Endothelial cell of hepatic sinusoid (primary cell): ENCODE data around the gene APOL1.
"Not testable (repeated sequence)": the region's sequence is repeated elsewhere in the genome, so short reads cannot be mapped to it uniquely, and the experiment has no call there.

ENCODE experiments used
- in situ Hi-C: cut with HindIII; loops from 2 replicates; pipeline ENCODE4 v1.10.0; 2017; ENCODE audit warnings: low sequenced_read_pairs

Gene APOL1

GRCh38 chr22:36290391-36291075 lies 37.6 kb downstream of the APOL1 start:
- in situ Hi-C loops: not testable (repeated sequence)

GRCh38 chr22:36291831-36292740 lies 39.2 kb downstream of the APOL1 start:
- in situ Hi-C loops: no loop called here

GRCh38 chr22:36292823-36293530 lies 40.0 kb downstream of the APOL1 start:
- in situ Hi-C loops: no loop called here

GRCh38 chr22:36293606-36294292 lies 40.8 kb downstream of the APOL1 start:
- in situ Hi-C loops: no loop called here

GRCh38 chr22:36294293-36294620 lies 41.3 kb downstream of the APOL1 start:
- in situ Hi-C loops: no loop called here

- in situ Hi-C loops: no loop called here
Measured at GRCh38 chr22:36294801-36295200, 41.9 kb downstream of the APOL1 start.

GRCh38 chr22:36295247-36295646 lies 42.3 kb downstream of the APOL1 start:
- in situ Hi-C loops: no loop called here

GRCh38 chr22:36296690-36297089 lies 43.8 kb downstream of the APOL1 start:
- in situ Hi-C loops: no loop called here

GRCh38 chr22:36297568-36297967 lies 44.6 kb downstream of the APOL1 start:
- in situ Hi-C loops: no loop called here

GRCh38 chr22:36298118-36298517 lies 45.2 kb downstream of the APOL1 start:
- in situ Hi-C loops: no loop called here

GRCh38 chr22:36298601-36299000 lies 45.7 kb downstream of the APOL1 start:
- in situ Hi-C loops: no loop called here

- in situ Hi-C loops: no loop called here
Measured at GRCh38 chr22:36299295-36299694, 46.4 kb downstream of the APOL1 start.

- in situ Hi-C loops: no loop called here
Measured at GRCh38 chr22:36299911-36300310, 47.0 kb downstream of the APOL1 start.

- in situ Hi-C loops: no loop called here
Measured at GRCh38 chr22:36300396-36301212, 47.7 kb downstream of the APOL1 start.

GRCh38 chr22:36301384-36301828 lies 48.5 kb downstream of the APOL1 start:
- in situ Hi-C loops: no loop called here

GRCh38 chr22:36301851-36302250 lies 48.9 kb downstream of the APOL1 start:
- in situ Hi-C loops: no loop called here

- in situ Hi-C loops: no loop called here
Measured at GRCh38 chr22:36302439-36303114, 49.6 kb downstream of the APOL1 start.

GRCh38 chr22:36303115-36303467 lies 50.2 kb downstream of the APOL1 start:
- in situ Hi-C loops: no loop called here

- in situ Hi-C loops: no loop called here
Measured at GRCh38 chr22:36303874-36304273, 50.9 kb downstream of the APOL1 start.

GRCh38 chr22:36304429-36304828 lies 51.5 kb downstream of the APOL1 start:
- in situ Hi-C loops: no loop called here
